HG03159 (cell line): Measurements from ENCODE around the gene TTYH2.

ENCODE experiments used
- ATAC-seq: cut with Tn5 transposase; IDR thresholded peaks from one replicate; pipeline ENCODE4 v1.9.1; 2021; ENCODE audit warnings: mild to moderate bottlenecking, moderate library complexity; ENCODE audit not compliant: unreplicated experiment

The TTYH2 gene

GRCh38 chr17:74192950-74193781 lies 20.2 kb upstream of the TTYH2 start:
- ATAC-seq, result no peak

GRCh38 chr17:74194682-74195081 lies 18.7 kb upstream of the TTYH2 start:
- no peak for ATAC-seq

- ATAC-seq, result no peak
Measured at GRCh38 chr17:74196541-74197317, 16.6 kb upstream of the TTYH2 start.

- no peak for ATAC-seq
Measured at GRCh38 chr17:74197801-74198200, 15.6 kb upstream of the TTYH2 start.

- ATAC-seq, result no peak
Measured at GRCh38 chr17:74198694-74199093, 14.7 kb upstream of the TTYH2 start.

- no peak for ATAC-seq
Measured at GRCh38 chr17:74199306-74200092, 13.9 kb upstream of the TTYH2 start.

GRCh38 chr17:74200112-74200511 lies 13.3 kb upstream of the TTYH2 start:
- no peak for ATAC-seq

GRCh38 chr17:74201250-74201649 lies 12.1 kb upstream of the TTYH2 start:
- ATAC-seq, result no peak

GRCh38 chr17:74201948-74202347 lies 11.4 kb upstream of the TTYH2 start:
- no peak for ATAC-seq

GRCh38 chr17:74202938-74203337 lies 10.4 kb upstream of the TTYH2 start:
- no peak for ATAC-seq

GRCh38 chr17:74203439-74204240 lies 9.7 kb upstream of the TTYH2 start, which contains the start of gene RPL38:
Gene RPL38 (plus strand): TSS chr17:74203678. CDS start chr17:74203956, 278 bp downstream.
- peak; percentile 60 for ATAC-seq

- ATAC-seq, result no peak
Measured at GRCh38 chr17:74204474-74204873, 8.9 kb upstream of the TTYH2 start.

- ATAC-seq, result no peak
Measured at GRCh38 chr17:74205274-74205673, 8.1 kb upstream of the TTYH2 start.

GRCh38 chr17:74206332-74206818 lies 7.0 kb upstream of the TTYH2 start:
- ATAC-seq, result no peak

- no peak for ATAC-seq
Measured at GRCh38 chr17:74210191-74211140, 2.9 kb upstream of the TTYH2 start.

- ATAC-seq, result no peak
Measured at GRCh38 chr17:74211141-74211911, 2.0 kb upstream of the TTYH2 start.

GRCh38 chr17:74211912-74212208 lies 1.5 kb upstream of the TTYH2 start:
- no peak for ATAC-seq

- peak; percentile 15 for ATAC-seq
Measured at GRCh38 chr17:74212209-74212912, 1.0 kb upstream of the TTYH2 start.
